ENCODE results near the gene LYRM2.

Gene LYRM2, protein sequence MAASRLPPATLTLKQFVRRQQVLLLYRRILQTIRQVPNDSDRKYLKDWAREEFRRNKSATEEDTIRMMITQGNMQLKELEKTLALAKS

DNA sequence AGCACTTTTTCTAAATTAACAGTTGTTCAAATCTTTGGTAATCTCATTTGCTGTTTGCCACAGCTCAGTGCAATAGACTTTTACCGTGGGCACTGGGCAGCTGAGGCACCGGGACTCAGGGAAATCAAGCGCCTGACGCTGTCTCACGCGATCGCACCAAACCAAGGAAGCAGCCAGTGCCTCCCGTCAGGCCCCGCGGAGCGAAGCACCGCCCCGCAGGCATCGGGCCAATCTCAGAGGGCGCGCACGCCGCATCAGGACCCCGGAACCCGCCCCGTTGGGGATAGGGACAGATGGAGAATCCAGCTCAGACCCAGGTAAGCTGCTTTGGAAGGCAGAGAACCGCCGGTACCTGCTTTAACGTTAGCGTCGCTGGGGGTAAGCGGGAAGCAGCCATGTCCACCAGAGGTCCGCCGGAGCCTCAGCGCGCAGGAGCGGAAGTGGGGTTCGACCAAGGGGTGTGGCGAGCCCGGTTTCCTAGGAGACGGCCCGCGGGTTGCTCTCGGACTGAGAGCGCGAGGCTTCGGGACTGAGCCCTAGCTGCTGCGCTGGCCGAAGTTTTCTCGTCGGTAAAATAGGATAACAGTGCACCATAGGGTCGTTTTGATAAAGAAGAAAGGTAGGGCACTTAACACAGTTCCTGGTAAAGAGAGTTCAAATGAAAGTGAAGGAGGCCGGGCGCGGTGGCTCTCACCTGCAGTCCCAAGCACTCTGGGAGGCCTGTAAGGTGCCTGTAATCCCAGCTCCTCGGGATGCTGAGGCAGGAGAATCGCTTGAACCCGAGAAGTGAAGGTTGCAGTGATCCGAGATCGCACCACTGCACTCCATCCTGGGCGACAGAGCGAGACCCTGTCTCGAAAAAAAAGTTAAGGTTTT lies at the start of gene LYRM2:
Gene LYRM2 (minus strand): TSS at position 428 of the 876 bp plus-strand sequence. CDS start 31 bp downstream, at position 397.
- peak; percentile 89 for DNase-seq (ENCODE audit: low spot score)

DNA sequence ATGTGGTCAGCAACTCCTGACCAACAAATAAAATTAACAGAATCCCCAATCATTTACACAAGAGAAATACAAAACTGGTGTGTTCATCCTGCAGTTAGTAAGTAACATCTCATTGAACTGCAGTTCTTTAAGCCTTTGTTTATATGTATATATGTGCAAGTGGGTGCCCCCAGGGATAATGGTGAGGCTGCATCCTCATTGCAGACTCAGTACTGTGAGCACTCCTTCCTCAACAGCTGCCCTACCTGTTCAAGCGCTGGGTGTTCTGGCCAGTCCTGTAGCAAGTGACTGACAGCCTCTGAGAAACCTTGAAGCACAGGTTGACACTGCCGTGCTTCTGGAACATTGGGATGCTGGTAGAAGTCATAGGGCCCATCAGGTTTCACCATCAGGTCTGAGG lies 49.8 kb upstream of the LYRM2 start:
- no peak for DNase-seq (ENCODE audit: low spot score)

DNA sequence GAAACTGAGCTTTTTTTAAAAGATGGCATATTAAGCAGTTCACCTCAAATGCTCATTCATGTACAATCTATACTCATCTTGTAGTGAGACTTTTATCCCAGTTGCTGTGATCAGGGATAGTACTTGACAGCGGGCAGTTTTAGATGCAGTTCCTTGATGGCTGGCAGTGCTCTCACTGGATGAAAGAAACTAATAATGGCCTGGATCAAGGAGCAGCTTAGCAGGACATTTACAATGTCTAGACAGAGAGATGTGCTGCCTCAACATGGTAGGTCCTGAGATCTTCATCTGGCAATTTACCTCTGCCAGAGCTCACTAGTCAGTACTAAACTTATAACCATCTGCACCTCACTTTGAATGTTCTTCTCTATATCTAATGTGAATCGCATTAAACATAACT lies 46.8 kb upstream of the LYRM2 start:
- DNase-seq (ENCODE audit: low spot score): no peak

DNA sequence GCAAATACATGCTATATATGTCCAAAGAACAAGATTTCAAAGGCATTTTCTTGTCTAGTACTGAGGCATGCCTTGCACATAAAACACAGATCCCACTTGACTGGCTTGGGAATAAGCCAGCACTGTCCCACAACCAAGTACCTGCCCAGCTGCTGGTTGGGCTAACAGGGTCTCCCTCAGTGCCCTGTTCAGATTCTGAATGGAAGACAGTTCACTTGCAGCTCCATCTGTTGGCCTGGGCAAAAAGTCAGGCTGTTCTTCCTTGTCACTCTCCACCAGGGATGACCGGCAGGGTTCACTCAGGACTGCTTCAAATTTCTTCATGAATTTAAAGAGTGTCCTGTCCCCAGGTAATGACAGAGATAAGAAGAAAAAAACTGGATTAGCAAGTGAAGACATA lies 44.4 kb upstream of the LYRM2 start:
- no peak for DNase-seq (ENCODE audit: low spot score)

DNA sequence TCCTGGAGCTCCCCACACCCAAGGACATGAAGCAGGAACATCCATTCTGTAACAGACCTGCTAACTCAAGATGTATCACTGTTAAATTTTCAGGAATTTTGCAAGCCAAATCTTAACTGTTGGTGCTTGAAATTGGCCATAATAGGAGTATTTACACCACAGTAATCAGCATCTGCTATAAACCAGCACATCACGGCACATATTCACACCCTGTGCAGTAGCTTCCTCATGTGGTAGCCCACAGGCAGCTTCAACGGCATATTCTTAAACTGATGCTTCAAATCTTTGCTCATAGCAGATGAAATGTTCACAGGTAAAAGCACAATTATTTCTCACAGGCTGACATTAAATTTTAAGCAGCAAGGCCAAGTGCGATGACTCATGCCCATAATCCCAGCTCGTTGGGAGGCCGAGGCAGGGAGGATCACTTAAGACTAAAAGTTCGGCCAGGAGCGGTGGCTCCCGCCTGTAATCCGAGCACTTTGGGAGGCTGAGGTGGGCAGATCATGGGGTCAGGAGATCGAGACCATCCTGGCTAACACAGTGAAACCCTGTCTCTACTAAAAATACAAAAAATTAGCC lies 43.5 kb upstream of the LYRM2 start:
- no peak for DNase-seq (ENCODE audit: low spot score)

- DNase-seq (ENCODE audit: low spot score): no peak
Observed at GRCh38 chr6:89680551-89680950, 42.0 kb upstream of the LYRM2 start.

- DNase-seq (ENCODE audit: low spot score): no peak
Observed at GRCh38 chr6:89680150-89680549, 41.6 kb upstream of the LYRM2 start.

DNA sequence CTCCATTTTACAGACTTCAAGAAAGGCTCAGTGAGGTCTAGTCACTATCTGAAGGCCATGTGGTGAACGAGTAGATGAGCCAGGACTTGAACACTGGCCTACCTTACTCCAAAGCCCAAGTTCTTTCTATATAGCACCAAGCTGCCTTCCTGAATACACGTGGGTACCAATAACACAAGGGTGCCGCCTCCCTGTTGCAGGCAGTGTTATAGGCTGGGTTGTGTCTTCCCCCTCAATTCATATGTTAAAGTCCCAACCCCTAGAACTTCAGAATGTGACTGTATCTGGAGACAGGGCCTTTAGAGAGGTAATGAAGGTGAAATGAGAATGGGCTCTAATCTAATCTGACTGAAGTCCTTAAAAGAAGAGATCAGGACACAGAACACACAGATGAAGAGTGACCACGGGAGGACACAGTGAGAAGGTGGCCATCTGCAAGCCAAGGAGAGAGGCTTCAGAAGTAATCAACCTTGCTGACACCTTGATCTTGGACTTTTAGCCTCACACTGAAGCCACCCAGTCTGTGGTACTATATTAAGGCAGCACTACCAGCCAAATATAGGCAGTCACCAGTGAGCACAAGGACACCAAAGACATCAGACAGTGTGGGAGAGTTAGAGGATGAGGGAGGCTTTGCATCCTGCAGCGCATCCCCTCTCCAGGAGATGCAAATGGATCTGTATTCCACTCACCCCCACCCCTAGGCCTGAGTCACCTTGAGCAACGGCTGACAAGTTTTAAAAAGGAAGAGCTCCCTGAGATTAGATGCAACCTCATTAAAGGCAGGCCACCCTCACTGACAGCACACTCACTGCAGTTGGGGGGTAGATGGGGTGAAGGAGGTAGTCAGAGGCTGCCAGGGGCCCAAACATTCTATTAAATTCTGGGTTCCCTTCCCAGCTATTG lies 40.9 kb upstream of the LYRM2 start:
- DNase-seq (ENCODE audit: low spot score): no peak

- no peak for DNase-seq (ENCODE audit: low spot score)
Observed at GRCh38 chr6:89678531-89678930, 40.0 kb upstream of the LYRM2 start.

DNA sequence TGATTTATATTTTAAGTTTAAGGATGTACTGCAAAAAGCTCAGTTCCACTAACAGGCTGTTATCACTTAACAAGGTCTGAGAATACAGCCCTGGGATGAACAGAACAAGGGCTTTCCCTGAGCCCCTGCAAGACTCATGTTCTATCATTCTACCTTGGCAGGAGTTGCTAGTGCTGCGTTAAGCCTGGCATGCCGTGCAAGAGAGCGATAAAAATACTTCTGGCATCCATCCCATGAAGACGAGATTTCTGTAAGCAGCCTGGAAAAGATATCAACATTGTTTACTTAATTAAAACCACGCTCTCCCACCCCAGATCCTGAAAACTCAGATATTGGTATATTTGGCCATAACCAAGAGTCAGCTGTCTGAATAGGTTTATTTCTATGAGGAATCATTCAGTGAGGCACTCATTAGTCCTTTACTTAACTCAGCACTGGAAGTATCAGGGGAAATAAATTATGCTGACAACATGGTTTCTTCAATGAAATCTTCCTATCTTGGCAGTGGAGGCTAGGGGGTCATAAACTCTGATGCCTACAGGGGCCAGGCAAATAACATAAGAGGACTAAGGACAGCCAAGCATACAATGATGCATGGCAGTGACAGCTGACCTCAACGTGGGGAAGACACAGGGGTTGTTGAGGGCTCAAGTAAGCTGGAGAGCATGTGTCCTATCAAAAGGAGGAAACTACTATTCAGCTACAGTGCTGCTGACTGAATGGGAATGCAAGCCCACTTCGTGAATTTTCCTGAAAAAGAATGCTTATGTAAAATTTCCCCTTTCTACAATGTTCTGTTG lies 37.6 kb upstream of the LYRM2 start:
- no peak for DNase-seq (ENCODE audit: low spot score)

DNA sequence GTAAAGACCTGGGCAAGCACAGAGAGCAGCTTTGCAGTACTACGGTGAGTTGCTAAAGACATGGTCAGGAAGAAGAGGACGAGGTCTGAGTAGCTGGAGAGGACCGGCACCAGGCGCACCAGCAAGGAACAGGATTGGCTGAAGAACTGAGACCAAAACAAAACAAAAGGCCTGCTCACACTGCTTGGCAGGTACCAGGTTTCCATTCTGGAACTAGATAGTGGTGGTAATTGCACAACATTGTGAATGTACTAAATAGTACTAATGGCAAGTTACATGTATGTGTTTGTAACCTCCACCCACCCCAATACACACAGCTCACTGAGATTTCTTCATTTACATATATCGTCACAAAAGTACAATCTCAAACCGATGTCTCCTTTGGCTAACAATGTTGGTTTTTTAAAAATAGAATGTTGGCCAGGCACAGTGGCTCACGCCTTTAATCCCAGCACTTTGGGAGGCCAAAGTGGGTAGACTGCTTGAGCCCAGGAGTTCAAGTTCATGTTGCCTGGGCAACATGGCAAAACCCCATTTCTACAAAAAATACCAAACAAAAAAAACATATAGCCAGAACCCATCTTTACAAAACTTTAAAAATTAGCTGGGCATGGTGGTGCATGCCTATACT lies 32.5 kb upstream of the LYRM2 start:
- DNase-seq (ENCODE audit: low spot score): no peak

- no peak for DNase-seq (ENCODE audit: low spot score)
Observed at GRCh38 chr6:89669002-89669401, 30.5 kb upstream of the LYRM2 start.

DNA sequence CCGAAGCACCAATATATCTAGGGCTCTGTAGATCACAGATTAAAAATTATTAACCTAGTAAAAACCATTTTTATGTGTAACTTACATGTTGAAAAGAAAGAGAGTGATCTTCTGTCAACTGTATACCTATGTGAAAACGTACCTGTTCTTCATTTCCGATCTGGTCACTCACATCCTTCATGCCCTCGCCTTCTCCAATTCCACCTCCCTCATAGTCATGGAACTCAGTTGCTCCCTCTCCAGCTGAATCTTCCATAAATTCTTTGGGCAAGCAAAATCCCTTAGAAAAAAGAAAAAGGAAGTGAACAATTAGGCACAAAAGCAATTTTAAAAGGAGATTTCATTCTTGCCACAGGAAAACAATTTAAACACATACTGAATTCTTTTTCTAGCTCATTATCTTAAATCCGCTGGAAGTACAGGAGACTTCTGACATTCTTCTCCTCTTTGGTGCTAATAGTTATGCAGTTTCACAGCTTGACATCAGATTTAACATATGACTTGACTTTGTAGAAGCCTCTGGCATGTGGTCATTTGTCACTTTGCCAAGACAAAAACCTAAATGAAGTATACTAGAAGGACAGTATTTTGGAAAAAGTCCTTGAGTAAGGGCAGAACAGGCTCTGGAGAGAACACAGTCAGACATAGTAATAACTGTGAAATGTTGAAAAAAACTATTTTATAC lies 29.5 kb upstream of the LYRM2 start:
- DNase-seq (ENCODE audit: low spot score): no peak

DNA sequence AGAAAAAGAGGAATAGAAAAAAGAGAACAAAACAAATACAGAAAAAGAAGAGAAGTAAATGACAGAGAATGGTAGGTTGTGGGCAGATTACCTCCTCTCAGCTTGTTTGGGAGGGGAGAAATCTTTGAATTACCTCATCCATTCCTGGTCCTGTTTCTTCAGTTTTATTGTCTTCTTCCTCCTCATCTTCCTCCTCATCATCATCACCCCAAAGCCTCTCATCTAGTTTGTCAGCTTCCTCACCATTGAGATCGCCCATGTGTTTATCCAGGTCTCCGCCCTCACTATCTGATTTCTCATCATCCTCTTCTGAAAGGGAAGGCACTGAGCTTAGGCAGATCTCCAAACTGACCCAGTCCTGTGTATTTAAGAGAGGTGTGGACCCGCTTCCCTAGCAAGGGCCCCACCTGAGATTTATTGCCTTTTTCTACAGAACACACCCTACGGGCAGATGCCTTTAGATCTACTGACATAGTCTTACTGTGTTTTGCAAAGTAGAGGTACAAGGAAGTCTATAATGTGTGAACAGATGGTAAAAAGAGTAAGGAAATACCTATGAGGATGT lies 24.2 kb upstream of the LYRM2 start:
- no peak for DNase-seq (ENCODE audit: low spot score)

GRCh38 chr6:89661559-89661958 lies 23.0 kb upstream of the LYRM2 start:
- DNase-seq (ENCODE audit: low spot score): no peak

GRCh38 chr6:89660981-89661380 lies 22.4 kb upstream of the LYRM2 start:
- no peak for DNase-seq (ENCODE audit: low spot score)

GRCh38 chr6:89657445-89658158 lies 19.1 kb upstream of the LYRM2 start:
- DNase-seq (ENCODE audit: low spot score): no peak

DNA sequence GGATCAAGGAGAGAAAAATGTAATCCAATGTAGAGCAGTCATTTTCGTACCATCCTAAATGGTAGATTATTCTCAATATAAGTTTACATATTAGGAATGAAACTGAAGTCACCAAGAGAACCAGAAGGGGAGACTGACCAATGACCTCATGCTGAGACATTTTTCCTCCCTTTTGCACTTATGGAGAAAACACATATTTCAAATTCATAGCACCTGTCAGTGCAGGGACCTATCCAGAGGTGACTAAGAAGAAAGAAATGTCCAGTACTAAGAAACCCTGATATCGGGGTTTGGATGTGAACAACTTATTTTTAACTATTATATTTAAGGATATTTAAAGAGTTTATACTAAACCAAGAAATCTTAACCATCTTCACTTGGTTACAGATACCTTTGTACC lies 16.6 kb upstream of the LYRM2 start:
- DNase-seq (ENCODE audit: low spot score): no peak

DNA sequence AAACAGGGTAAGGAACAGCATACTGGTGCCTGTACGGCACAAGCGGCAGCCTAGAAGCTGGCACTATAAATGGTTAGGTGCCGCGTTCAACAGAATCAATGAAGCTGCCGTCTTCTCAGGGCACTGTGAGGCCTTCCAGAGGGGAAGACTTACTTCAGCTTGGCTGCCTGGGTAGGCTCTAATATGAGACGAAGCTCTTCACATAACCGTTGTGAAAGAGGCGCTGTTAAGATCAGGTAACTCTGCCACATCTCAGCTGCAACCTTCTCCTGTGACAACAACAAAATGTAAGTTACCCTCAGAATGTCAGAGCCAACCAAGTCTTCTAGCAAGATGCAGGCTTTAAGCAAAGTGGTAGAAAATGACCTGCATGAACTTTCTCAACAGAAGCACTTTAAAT lies 12.0 kb upstream of the LYRM2 start:
- DNase-seq (ENCODE audit: low spot score): no peak

GRCh38 chr6:89649682-89650081 lies 11.1 kb upstream of the LYRM2 start:
- DNase-seq (ENCODE audit: low spot score): no peak

All from COLO829 (cell line).